HL-60 (cell line): ENCODE data around the gene NKAIN2.

Experiments
- DNase-seq, 2 experiments: peaks; one replicate each; pipeline ENCODE4 v3.0.0-alpha.2; 2010 to 2020; ENCODE audit warnings: low read depth in 1 of 2, low spot score in 1 of 2
- H3K27ac ChIP-seq: fragments of 250-450 bp; sonication (Bioruptor Pico); replicated peaks from 2 replicates; pipeline ENCODE4 v1.5.1; 2020; ENCODE audit warnings: mild to moderate bottlenecking, moderate library complexity
- H3K27me3 ChIP-seq: fragments of 250-450 bp; sonication (Bioruptor Pico); 2 replicates; pipeline ENCODE4 v1.5.1; 2021; ENCODE audit warnings: mild to moderate bottlenecking, moderate library complexity; ENCODE audit not compliant: insufficient read depth, poor library complexity, severe bottlenecking
- H3K4me3 ChIP-seq: replicated peaks from 2 replicates; pipeline ENCODE4 v1.5.1; 2011; ENCODE audit warnings: mild to moderate bottlenecking, control low read depth, low read length; ENCODE audit not compliant: insufficient read depth
- GABPA ChIP-seq: IDR thresholded peaks from 2 replicates; pipeline ENCODE4 v1.6.1; 2012; ENCODE audit warnings: low read depth
- POLR2AphosphoS5 ChIP-seq: IDR thresholded peaks from 2 replicates; pipeline ENCODE4 v1.6.1; 2012; ENCODE audit warnings: low read depth
- SPI1 ChIP-seq: IDR thresholded peaks from 2 replicates; pipeline ENCODE4 v1.6.1; 2012; ENCODE audit warnings: low read depth, mild to moderate bottlenecking, borderline replicate concordance
- TF ChIP-seq, protein P1 (sequence below): IDR thresholded peaks from 2 replicates; pipeline ENCODE4 v1.6.1; 2012; ENCODE audit warnings: low read depth; ENCODE audit not compliant: insufficient replicate concordance
- TF ChIP-seq, protein P2 (sequence below): IDR thresholded peaks from one replicate; pipeline ENCODE4 v1.5.1; 2011; ENCODE audit warnings: low read length, control low read depth, inconsistent platforms; ENCODE audit not compliant: insufficient read depth

The NKAIN2 gene

DNA sequence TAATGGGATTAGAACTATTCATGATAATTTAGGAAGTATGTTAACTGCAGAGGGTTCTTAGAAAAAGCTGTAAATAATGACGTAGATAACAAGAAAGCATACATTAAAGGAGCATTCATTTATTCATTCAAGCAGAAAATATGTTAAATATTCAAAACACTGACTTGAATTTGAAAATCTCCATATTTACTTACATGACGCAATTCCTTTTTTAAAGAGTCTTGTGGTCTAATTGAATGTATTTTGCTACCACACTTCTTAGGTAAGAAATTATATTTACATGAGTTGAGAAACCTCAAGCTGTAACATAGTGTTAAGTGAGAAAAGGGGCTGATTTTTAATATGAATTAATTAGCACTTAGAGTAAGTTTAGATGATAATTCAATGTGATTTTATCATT, 38.9 kb upstream of the NKAIN2 start:
- TF ChIP-seq GABPA, result no peak
- no peak for TF ChIP-seq SPI1
- TF ChIP-seq, protein P1, sequence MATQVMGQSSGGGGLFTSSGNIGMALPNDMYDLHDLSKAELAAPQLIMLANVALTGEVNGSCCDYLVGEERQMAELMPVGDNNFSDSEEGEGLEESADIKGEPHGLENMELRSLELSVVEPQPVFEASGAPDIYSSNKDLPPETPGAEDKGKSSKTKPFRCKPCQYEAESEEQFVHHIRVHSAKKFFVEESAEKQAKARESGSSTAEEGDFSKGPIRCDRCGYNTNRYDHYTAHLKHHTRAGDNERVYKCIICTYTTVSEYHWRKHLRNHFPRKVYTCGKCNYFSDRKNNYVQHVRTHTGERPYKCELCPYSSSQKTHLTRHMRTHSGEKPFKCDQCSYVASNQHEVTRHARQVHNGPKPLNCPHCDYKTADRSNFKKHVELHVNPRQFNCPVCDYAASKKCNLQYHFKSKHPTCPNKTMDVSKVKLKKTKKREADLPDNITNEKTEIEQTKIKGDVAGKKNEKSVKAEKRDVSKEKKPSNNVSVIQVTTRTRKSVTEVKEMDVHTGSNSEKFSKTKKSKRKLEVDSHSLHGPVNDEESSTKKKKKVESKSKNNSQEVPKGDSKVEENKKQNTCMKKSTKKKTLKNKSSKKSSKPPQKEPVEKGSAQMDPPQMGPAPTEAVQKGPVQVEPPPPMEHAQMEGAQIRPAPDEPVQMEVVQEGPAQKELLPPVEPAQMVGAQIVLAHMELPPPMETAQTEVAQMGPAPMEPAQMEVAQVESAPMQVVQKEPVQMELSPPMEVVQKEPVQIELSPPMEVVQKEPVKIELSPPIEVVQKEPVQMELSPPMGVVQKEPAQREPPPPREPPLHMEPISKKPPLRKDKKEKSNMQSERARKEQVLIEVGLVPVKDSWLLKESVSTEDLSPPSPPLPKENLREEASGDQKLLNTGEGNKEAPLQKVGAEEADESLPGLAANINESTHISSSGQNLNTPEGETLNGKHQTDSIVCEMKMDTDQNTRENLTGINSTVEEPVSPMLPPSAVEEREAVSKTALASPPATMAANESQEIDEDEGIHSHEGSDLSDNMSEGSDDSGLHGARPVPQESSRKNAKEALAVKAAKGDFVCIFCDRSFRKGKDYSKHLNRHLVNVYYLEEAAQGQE, result no peak
- TF ChIP-seq POLR2AphosphoS5, result no peak
- TF ChIP-seq, protein P2, sequence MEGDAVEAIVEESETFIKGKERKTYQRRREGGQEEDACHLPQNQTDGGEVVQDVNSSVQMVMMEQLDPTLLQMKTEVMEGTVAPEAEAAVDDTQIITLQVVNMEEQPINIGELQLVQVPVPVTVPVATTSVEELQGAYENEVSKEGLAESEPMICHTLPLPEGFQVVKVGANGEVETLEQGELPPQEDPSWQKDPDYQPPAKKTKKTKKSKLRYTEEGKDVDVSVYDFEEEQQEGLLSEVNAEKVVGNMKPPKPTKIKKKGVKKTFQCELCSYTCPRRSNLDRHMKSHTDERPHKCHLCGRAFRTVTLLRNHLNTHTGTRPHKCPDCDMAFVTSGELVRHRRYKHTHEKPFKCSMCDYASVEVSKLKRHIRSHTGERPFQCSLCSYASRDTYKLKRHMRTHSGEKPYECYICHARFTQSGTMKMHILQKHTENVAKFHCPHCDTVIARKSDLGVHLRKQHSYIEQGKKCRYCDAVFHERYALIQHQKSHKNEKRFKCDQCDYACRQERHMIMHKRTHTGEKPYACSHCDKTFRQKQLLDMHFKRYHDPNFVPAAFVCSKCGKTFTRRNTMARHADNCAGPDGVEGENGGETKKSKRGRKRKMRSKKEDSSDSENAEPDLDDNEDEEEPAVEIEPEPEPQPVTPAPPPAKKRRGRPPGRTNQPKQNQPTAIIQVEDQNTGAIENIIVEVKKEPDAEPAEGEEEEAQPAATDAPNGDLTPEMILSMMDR, result no peak
- DNase-seq, result no peak
- Histone ChIP-seq H3K27ac (no peak overlapping the region), H3K27me3 (no peaks in the 10 kb centered on the region), H3K4me3 (no peak overlapping the region)

DNA sequence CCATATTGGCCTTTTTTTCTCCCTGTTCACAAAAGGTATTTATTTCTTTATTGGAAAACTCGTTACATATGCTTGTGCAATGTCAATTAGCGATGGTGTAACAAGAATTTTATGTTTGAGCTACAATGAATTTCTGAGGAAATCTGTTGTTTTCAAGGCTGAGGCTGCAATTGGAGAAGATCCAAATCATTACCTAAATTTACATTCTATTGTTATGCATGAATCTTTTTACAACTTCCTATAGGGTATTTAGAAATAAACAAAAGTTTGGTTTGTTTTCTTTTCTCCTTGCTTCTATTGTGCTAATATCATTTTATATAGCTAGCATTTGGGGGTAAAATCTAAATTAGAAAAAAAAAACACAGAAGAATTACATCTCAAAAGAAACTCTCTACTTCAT, 34.7 kb upstream of the NKAIN2 start:
- Histone ChIP-seq H3K4me3 (no peak overlapping the region), H3K27me3 (no peaks in the 10 kb centered on the region), H3K27ac (no peak overlapping the region)
- TF ChIP-seq, protein P1, result no peak
- TF ChIP-seq, protein P2, result no peak
- TF ChIP-seq POLR2AphosphoS5, result no peak
- TF ChIP-seq GABPA, result no peak
- DNase-seq, result no peak

DNA sequence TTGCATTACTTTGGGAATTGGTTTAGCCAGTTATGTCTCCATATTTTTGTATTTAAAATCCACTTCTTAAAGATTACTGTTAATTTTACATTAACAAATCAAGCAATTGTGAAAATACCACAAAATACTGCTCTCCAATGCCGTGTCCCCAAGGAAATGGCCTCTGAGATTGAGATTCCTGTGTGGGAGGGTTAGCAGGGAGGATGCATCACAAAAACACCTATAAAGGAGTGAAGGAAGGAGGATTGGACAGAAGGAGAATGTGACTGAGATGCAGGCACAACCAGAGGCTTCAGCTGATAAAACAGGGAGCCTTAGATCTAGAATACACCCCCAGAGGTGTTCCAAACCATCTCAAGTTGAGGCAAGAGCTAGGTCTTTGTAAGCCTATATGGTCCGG, 34.2 kb upstream of the NKAIN2 start:
- DNase-seq, result no peak
- TF ChIP-seq SPI1 (no peak), POLR2AphosphoS5 (no peak), GABPA (no peak)
- TF ChIP-seq, protein P2, result no peak
- TF ChIP-seq, protein P1, result no peak
- no peak overlapping the region for H3K4me3 ChIP-seq
- no peaks in the 10 kb centered on the region for H3K27me3 ChIP-seq
- no peak overlapping the region for H3K27ac ChIP-seq
